ENCODE data around the gene UBA1. TPM values are rescaled to one million over a fixed set of nuclear protein-coding genes. Genes with fewer than 3 reads are reported as not detected.

Gene UBA1
- total and polyA plus RNA-seq, 9 donors, result 90.0 to 196 (median 155) TPM

GRCh38 chrX:47181301-47181700, 12.3 kb upstream of the UBA1 start:
- Histone ChIP-seq H3K36me3 (no peaks in the 10 kb centered on the region), H3K9me3 (no peaks in the 10 kb centered on the region), H3K27ac (no peak overlapping the region), H3K4me3 (no peak overlapping the region), H3K4me1 (ENCODE audit: insufficient read depth) (no peaks in the 10 kb centered on the region), H3K27me3 (no peaks in the 10 kb centered on the region)
- WGBS, 3 donors, result 83 to 93% (median 92%) methylated on average over 5 to 10 of the region's 10 CpGs
- TF ChIP-seq CTCF (IDR thresholded peaks at IDR 0.05) (no peak), POLR2A (IDR thresholded peaks at IDR 0.05) (no peak), EP300 (IDR thresholded peaks at IDR 0.05) (no peak)
- no peak for DNase-seq
- intact Hi-C loops (cut with DNase I), result loop anchor here in 1 of 4 donors (10.0 kb wide), 1 partner anchor 204 kb away; no protein-coding TSS in a partner anchor

GRCh38 chrX:47182106-47182700, 11.4 kb upstream of the UBA1 start:
- Histone ChIP-seq H3K27ac (no peak overlapping the region), H3K4me3 (no peak overlapping the region), H3K9me3 (no peaks in the 10 kb centered on the region), H3K27me3 (no peaks in the 10 kb centered on the region), H3K4me1 (ENCODE audit: insufficient read depth) (no peaks in the 10 kb centered on the region), H3K36me3 (no peaks in the 10 kb centered on the region)
- DNase-seq, result peak in 1 of 5 donors; percentile 25
- intact Hi-C loops (cut with DNase I), result loop anchor here in 1 of 4 donors (10.0 kb wide), 1 partner anchor 203 kb away; no protein-coding TSS in a partner anchor
- TF ChIP-seq POLR2A (IDR thresholded peaks at IDR 0.05), result no peak
- no peak for TF ChIP-seq CTCF (IDR thresholded peaks at IDR 0.05)
- TF ChIP-seq EP300 (IDR thresholded peaks at IDR 0.05), result no peak
- 76 to 86% (median 84%) methylated on average over 9 of the region's 9 CpGs for WGBS, 3 donors

GRCh38 chrX:47184486-47184885, 9.1 kb upstream of the UBA1 start:
- no peak overlapping the region for H3K27ac ChIP-seq
- WGBS, 3 donors, result 84 to 92% (median 92%) methylated on average over 4 of the region's 4 CpGs
- H3K27me3 ChIP-seq, result no peaks in the 10 kb centered on the region
- H3K4me3 ChIP-seq, result no peak overlapping the region
- H3K4me1 ChIP-seq (ENCODE audit: insufficient read depth), result no peaks in the 10 kb centered on the region
- H3K9me3 ChIP-seq, result no peaks in the 10 kb centered on the region
- peak in 1 of 5 donors; percentile 18 for DNase-seq
- no peaks in the 10 kb centered on the region for H3K36me3 ChIP-seq
- no peak for TF ChIP-seq CTCF (IDR thresholded peaks at IDR 0.05)
- TF ChIP-seq EP300 (IDR thresholded peaks at IDR 0.05), result no peak
- TF ChIP-seq POLR2A (IDR thresholded peaks at IDR 0.05), result no peak
- intact Hi-C loops (cut with DNase I), result loop anchor here in 1 of 4 donors (10.0 kb wide), 1 partner anchor 200 kb away; no protein-coding TSS in a partner anchor

- H3K4me3 ChIP-seq, result no peak overlapping the region
- intact Hi-C loops (cut with DNase I), result loop anchor here in 1 of 4 donors (10.0 kb wide), 1 partner anchor 200 kb away; no protein-coding TSS in a partner anchor
- no peaks in the 10 kb centered on the region for H3K4me1 ChIP-seq (ENCODE audit: insufficient read depth)
- peak in 1 of 5 donors; percentile 25 for DNase-seq
- TF ChIP-seq POLR2A (IDR thresholded peaks at IDR 0.05), result no peak
- no peak for TF ChIP-seq CTCF (IDR thresholded peaks at IDR 0.05)
- no peak for TF ChIP-seq EP300 (IDR thresholded peaks at IDR 0.05)
- H3K36me3 ChIP-seq, result no peaks in the 10 kb centered on the region
- no peaks in the 10 kb centered on the region for H3K9me3 ChIP-seq
- WGBS, 3 donors, result 79 to 83% (median 79%) methylated on average over 17 of the region's 17 CpGs
- no peaks in the 10 kb centered on the region for H3K27me3 ChIP-seq
- H3K27ac ChIP-seq, result no peak overlapping the region
Observed at GRCh38 chrX:47185241-47185640, 8.4 kb upstream of the UBA1 start.
